Measurements from ENCODE around the gene AXIN2. TPM values are rescaled to one million over a fixed set of nuclear protein-coding genes. Genes with fewer than 3 reads are reported as not detected.
"Not testable (repeated sequence)": the region's sequence is repeated elsewhere in the genome, so short reads cannot be mapped to it uniquely, and the experiment has no call there.

AXIN2 gene
- total RNA-seq, 4 donors from 2014 or later, result 9.9 to 27.2 (median 17.9) TPM

DNA sequence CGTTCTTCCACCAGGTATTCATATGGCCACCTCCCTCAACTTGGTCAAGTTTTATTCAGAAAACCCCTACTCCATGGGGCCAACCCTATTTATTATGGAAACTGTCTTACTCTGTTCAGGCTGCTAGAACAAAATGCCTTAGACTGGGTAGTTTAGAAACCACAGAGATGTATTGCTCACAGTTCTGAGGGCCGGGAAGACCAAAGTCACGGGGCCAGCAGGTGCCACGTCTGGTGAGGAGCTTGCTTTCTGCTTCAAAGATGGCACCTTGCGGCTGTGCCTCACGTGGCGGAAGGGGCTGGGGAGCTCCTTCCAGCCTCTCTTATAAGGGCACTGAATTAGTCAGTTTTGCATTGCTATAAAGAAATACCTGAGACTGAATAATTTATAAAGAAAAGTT, 74.3 kb downstream of the AXIN2 start:
- H3K9me3 ChIP-seq, result no peaks in the 10 kb centered on the region
- no peaks in the 10 kb centered on the region for H3K27me3 ChIP-seq
- no peak overlapping the region for H3K4me3 ChIP-seq
- in situ Hi-C loops (cut with MboI; ENCODE audit: low sequenced_read_pairs in 4 of 4), result no loop called here
- intact Hi-C loops (cut with DNase I; ENCODE audit: low total_unique reads), result no loop called here
- no peak for DNase-seq
- H3K4me1 ChIP-seq, result no peaks in the 10 kb centered on the region
- ATAC-seq, result no peak
- no peaks in the 10 kb centered on the region for H3K36me3 ChIP-seq
- no peak for TF ChIP-seq CTCF (IDR thresholded peaks at IDR 0.05 in 4 of 5, conservative IDR thresholded peaks at IDR 0.05 in 1 of 5)
- TF ChIP-seq POLR2A (IDR thresholded peaks at IDR 0.05), result no peak
- no peak overlapping the region for H3K27ac ChIP-seq

GRCh38 chr17:65485388-65486299, 75.8 kb downstream of the AXIN2 start:
- no peak for DNase-seq
- intact Hi-C loops (cut with DNase I; ENCODE audit: low total_unique reads) (no loop called here), in situ Hi-C loops (cut with MboI; ENCODE audit: low sequenced_read_pairs in 4 of 4) (no loop called here)
- TF ChIP-seq CTCF (IDR thresholded peaks at IDR 0.05 in 4 of 5, conservative IDR thresholded peaks at IDR 0.05 in 1 of 5) (no peak), POLR2A (IDR thresholded peaks at IDR 0.05) (no peak)
- H3K36me3 ChIP-seq, result no peaks in the 10 kb centered on the region
- no peak overlapping the region for H3K4me3 ChIP-seq
- H3K27ac ChIP-seq, result no peak overlapping the region
- no peaks in the 10 kb centered on the region for H3K4me1 ChIP-seq
- H3K9me3 ChIP-seq, result no peaks in the 10 kb centered on the region
- no peaks in the 10 kb centered on the region for H3K27me3 ChIP-seq
- ATAC-seq, result no peak

GRCh38 chr17:65484405-65484804, 77.0 kb downstream of the AXIN2 start:
- H3K27me3 ChIP-seq; H3K27ac ChIP-seq; DNase-seq; ATAC-seq; H3K9me3 ChIP-seq; H3K4me1 ChIP-seq; H3K36me3 ChIP-seq; H3K4me3 ChIP-seq; in situ Hi-C loops (cut with MboI; ENCODE audit: low sequenced_read_pairs in 4 of 4); intact Hi-C loops (cut with DNase I; ENCODE audit: low total_unique reads): not testable (repeated sequence)

GRCh38 chr17:65483438-65483837, 78.0 kb downstream of the AXIN2 start:
- ATAC-seq (no peak), DNase-seq (no peak)
- no peaks in the 10 kb centered on the region for H3K9me3 ChIP-seq
- intact Hi-C loops (cut with DNase I; ENCODE audit: low total_unique reads) (no loop called here), in situ Hi-C loops (cut with MboI; ENCODE audit: low sequenced_read_pairs in 4 of 4) (no loop called here)
- no peak for TF ChIP-seq CTCF (IDR thresholded peaks at IDR 0.05 in 4 of 5, conservative IDR thresholded peaks at IDR 0.05 in 1 of 5)
- TF ChIP-seq POLR2A (IDR thresholded peaks at IDR 0.05), result no peak
- H3K27me3 ChIP-seq, result no peaks in the 10 kb centered on the region
- no peak overlapping the region for H3K27ac ChIP-seq
- H3K36me3 ChIP-seq, result no peaks in the 10 kb centered on the region
- H3K4me1 ChIP-seq, result no peaks in the 10 kb centered on the region
- no peak overlapping the region for H3K4me3 ChIP-seq

- intact Hi-C loops (cut with DNase I; ENCODE audit: low total_unique reads), result no loop called here
- no peak overlapping the region for H3K4me3 ChIP-seq
- ATAC-seq (no peak), DNase-seq (no peak)
- H3K36me3 ChIP-seq, result no peaks in the 10 kb centered on the region
- H3K27ac ChIP-seq, result no peak overlapping the region
- no peaks in the 10 kb centered on the region for H3K27me3 ChIP-seq
- H3K9me3 ChIP-seq, result no peaks in the 10 kb centered on the region
- TF ChIP-seq CTCF (IDR thresholded peaks at IDR 0.05 in 4 of 5, conservative IDR thresholded peaks at IDR 0.05 in 1 of 5) (no peak), POLR2A (IDR thresholded peaks at IDR 0.05) (no peak)
- in situ Hi-C loops (cut with MboI; ENCODE audit: low sequenced_read_pairs in 4 of 4), result no loop called here
- H3K4me1 ChIP-seq, result no peaks in the 10 kb centered on the region
Observed at GRCh38 chr17:65482201-65482600, 79.2 kb downstream of the AXIN2 start.
